ENCODE data around the gene KCNK4. TPM values are rescaled to one million over a fixed set of nuclear protein-coding genes. Genes with fewer than 3 reads are reported as not detected.

Gene KCNK4
- total RNA-seq, 2 experiments from 2014 or later = not detected

- no peaks in the 10 kb centered on the region for H3K9me3 Mint-ChIP-seq (ENCODE audit: low read depth)
- peak; percentile 54 for ATAC-seq
- ChIA-PET POLR2A (interaction anchor here (0.9 to 3.0 kb wide), 3 partner anchors 25 to 71 kb away, joined by 3 to 9 read pairs (median 5); partner anchors contain the start of genes PRDX5 and STIP1), CTCF (interaction anchor here (1.1 to 2.4 kb wide), 3 partner anchors 41 to 109 kb away, joined by 3 to 8 read pairs (median 7); partner anchors contain the start of gene FERMT3)
- H3K36me3 Mint-ChIP-seq (ENCODE audit: low read depth) = peaks cover 18% of the 10 kb centered on the region
- peak; percentile 89 for DNase-seq
- peaks cover 34% of the 10 kb centered on the region for H3K4me1 Mint-ChIP-seq
- H3K27ac Mint-ChIP-seq = peak within 1 kb of the TSS; percentile 92
- no peaks in the 10 kb centered on the region for H3K27me3 Mint-ChIP-seq
- H3K4me3 Mint-ChIP-seq = peak within 1 kb of the TSS; percentile 94
- intact Hi-C loops (cut with DNase I, micrococcal nuclease) = loop anchor here in 1 of 2 experiments (1.0 to 10.0 kb wide), 9 partner anchors 21 to 1642 kb away; partner anchors contain the start of genes BAD, ESRRA, MTA2 and NUDT22
These were observed 44.0 kb upstream of the KCNK4 start, which contains the start of gene PPP1R14B for GRCh38 chr11:64246871-64247728. PPP1R14B (minus strand) TSS chr11:64246943; CDS start chr11:64246673, 270 bp downstream.

DNA sequence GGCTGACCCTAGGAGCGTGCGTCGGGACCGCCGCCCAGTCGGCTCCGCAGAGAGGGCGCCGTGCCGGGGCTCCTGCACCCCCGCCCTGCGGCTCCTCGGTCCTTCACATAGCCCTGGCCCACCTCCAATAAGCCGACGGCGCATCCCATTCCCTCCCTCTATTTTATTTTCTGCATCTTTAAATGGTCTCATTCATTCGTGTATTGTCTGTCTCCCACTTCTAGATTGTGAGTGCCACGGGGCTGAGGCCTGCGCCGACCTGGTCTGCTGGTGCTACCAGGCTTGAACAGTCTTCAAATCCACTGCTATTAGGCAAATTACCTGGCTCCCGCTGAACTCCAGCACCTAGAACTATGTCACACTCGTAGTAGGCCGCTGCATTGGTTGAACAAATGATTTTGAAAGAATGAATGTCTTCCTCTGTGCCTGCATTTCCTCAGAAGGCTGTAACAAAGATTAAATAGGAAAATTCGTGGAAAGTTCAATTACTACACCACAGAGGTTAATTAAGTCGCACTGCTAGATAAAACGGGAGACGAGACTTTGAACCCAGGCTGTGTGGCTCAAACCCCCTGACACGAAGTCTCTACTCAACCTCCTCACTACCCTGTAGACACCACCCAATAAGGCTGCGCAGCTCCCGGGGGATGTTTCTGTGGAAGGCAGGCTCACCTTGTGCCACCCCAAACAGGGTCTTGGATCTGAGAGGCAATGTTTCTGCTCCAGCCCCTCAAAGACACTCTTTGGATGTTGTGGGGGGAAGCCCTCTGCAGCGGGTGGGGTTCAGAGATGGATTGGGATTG is 43.2 kb upstream of the KCNK4 start:
- H3K27me3 Mint-ChIP-seq = no peaks in the 10 kb centered on the region
- H3K4me3 Mint-ChIP-seq = peak overlapping the region; percentile 79
- peaks cover 29% of the 10 kb centered on the region for H3K4me1 Mint-ChIP-seq
- POLR2A ChIA-PET = no interaction called here
- no peak overlapping the region for H3K27ac Mint-ChIP-seq
- H3K36me3 Mint-ChIP-seq (ENCODE audit: low read depth) = peaks cover 18% of the 10 kb centered on the region
- intact Hi-C loops (cut with DNase I, micrococcal nuclease) = loop anchor here in 1 of 2 experiments (1.0 to 10.0 kb wide), 3 partner anchors 41 to 1643 kb away; partner anchors contain the start of genes MTA2, TM7SF2 and ZNHIT2
- CTCF ChIA-PET = interaction anchor here (0.8 to 3.0 kb wide), 3 partner anchors 20 to 56 kb away, joined by 3 to 20 read pairs (median 7); partner anchors contain the start of gene FERMT3
- DNase-seq (no peak), ATAC-seq (no peak)
- H3K9me3 Mint-ChIP-seq (ENCODE audit: low read depth) = no peaks in the 10 kb centered on the region

- no peaks in the 10 kb centered on the region for H3K27me3 Mint-ChIP-seq
- H3K4me3 Mint-ChIP-seq = no peak overlapping the region
- ChIA-PET POLR2A (no interaction called here), CTCF (interaction anchor here (0.6 to 3.0 kb wide), 5 partner anchors 20 to 56 kb away, joined by 3 to 20 read pairs (median 3); partner anchors contain the start of gene FERMT3)
- H3K27ac Mint-ChIP-seq = no peak overlapping the region
- peaks cover 13% of the 10 kb centered on the region for H3K36me3 Mint-ChIP-seq (ENCODE audit: low read depth)
- DNase-seq = no peak
- no peak for ATAC-seq
- H3K9me3 Mint-ChIP-seq (ENCODE audit: low read depth) = no peaks in the 10 kb centered on the region
- intact Hi-C loops (cut with DNase I, micrococcal nuclease) = loop anchor here in 1 of 2 experiments (10.0 kb wide), 2 partner anchors 866 to 1644 kb away; partner anchors contain the start of genes MTA2, TM7SF2 and ZNHIT2
- H3K4me1 Mint-ChIP-seq = peaks cover 22% of the 10 kb centered on the region
These were observed 42.5 kb upstream of the KCNK4 start for GRCh38 chr11:64248578-64248977.

DNA sequence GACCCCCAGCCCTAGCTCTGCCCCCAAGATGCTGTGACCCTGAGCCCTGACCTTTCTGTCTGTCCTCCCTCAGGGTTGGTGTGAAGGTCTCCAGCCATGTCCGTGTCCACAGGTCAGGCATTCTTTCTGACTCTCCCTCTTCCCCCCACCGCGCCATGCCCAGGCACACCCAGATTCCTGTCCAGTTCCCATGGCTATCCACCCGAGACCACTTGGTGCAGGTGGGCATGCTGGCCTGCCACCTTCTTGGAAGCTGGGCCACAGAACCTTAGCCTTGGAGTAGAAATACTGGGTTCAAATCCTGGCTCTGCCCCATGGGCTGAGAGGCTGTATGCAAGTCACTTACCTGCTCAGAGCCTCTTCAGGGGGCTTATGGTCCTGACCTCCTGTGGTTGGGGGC is 42.1 kb upstream of the KCNK4 start:
- H3K4me1 Mint-ChIP-seq = peaks cover 18% of the 10 kb centered on the region
- peaks cover 8% of the 10 kb centered on the region for H3K36me3 Mint-ChIP-seq (ENCODE audit: low read depth)
- H3K27me3 Mint-ChIP-seq = no peaks in the 10 kb centered on the region
- H3K27ac Mint-ChIP-seq = no peak overlapping the region
- no peak for DNase-seq
- ChIA-PET CTCF (interaction anchor here (0.6 to 3.2 kb wide), 7 partner anchors 7 to 56 kb away, joined by 3 to 20 read pairs (median 7); partner anchors contain the start of genes ESRRA, FERMT3 and FKBP2), POLR2A (no interaction called here)
- ATAC-seq = no peak
- no peak overlapping the region for H3K4me3 Mint-ChIP-seq
- no peaks in the 10 kb centered on the region for H3K9me3 Mint-ChIP-seq (ENCODE audit: low read depth)
- intact Hi-C loops (cut with DNase I, micrococcal nuclease) = loop anchor here in 1 of 2 experiments (10.0 kb wide), 2 partner anchors 866 to 1644 kb away; partner anchors contain the start of genes MTA2, TM7SF2 and ZNHIT2

- DNase-seq (no peak), ATAC-seq (no peak)
- ChIA-PET POLR2A (no interaction called here), CTCF (interaction anchor here (0.5 to 3.2 kb wide), 16 partner anchors 8 to 1461 kb away, joined by 3 to 20 read pairs (median 4); partner anchors contain the start of genes CATSPERZ, ESRRA, FERMT3 and FKBP2)
- intact Hi-C loops (cut with DNase I, micrococcal nuclease) = loop anchor here (1.0 to 10.0 kb wide), 3 partner anchors 45 to 1645 kb away; partner anchors contain the start of genes MTA2 (in 1 of the 2), TM7SF2 (in 1 of the 2) and ZNHIT2 (in 1 of the 2)
- Mint-ChIP-seq H3K27me3 (no peaks in the 10 kb centered on the region), H3K27ac (no peak overlapping the region), H3K36me3 (ENCODE audit: low read depth) (peaks cover 5% of the 10 kb centered on the region), H3K4me3 (no peak overlapping the region), H3K9me3 (ENCODE audit: low read depth) (no peaks in the 10 kb centered on the region), H3K4me1 (peaks cover 15% of the 10 kb centered on the region)
These were observed 41.3 kb upstream of the KCNK4 start for GRCh38 chr11:64249563-64250414.

- H3K36me3 Mint-ChIP-seq (ENCODE audit: low read depth) = peaks cover 5% of the 10 kb centered on the region
- H3K27ac Mint-ChIP-seq = no peak overlapping the region
- no peaks in the 10 kb centered on the region for H3K9me3 Mint-ChIP-seq (ENCODE audit: low read depth)
- POLR2A ChIA-PET = no interaction called here
- no peaks in the 10 kb centered on the region for H3K27me3 Mint-ChIP-seq
- H3K4me1 Mint-ChIP-seq = peaks cover 15% of the 10 kb centered on the region
- CTCF ChIA-PET = interaction anchor here (0.5 to 3.2 kb wide), 16 partner anchors 9 to 443 kb away, joined by 3 to 20 read pairs (median 4); partner anchors contain the start of genes CATSPERZ, ESRRA, FERMT3 and FKBP2
- no peak for DNase-seq
- no peak for ATAC-seq
- intact Hi-C loops (cut with DNase I, micrococcal nuclease) = loop anchor here (1.0 kb wide), 4 partner anchors 19 to 54 kb away; partner anchors contain the start of gene GPR137 (in 1 of the 2)
- H3K4me3 Mint-ChIP-seq = peak overlapping the region; percentile 71
These were observed 40.6 kb upstream of the KCNK4 start for GRCh38 chr11:64250415-64251015.

DNA sequence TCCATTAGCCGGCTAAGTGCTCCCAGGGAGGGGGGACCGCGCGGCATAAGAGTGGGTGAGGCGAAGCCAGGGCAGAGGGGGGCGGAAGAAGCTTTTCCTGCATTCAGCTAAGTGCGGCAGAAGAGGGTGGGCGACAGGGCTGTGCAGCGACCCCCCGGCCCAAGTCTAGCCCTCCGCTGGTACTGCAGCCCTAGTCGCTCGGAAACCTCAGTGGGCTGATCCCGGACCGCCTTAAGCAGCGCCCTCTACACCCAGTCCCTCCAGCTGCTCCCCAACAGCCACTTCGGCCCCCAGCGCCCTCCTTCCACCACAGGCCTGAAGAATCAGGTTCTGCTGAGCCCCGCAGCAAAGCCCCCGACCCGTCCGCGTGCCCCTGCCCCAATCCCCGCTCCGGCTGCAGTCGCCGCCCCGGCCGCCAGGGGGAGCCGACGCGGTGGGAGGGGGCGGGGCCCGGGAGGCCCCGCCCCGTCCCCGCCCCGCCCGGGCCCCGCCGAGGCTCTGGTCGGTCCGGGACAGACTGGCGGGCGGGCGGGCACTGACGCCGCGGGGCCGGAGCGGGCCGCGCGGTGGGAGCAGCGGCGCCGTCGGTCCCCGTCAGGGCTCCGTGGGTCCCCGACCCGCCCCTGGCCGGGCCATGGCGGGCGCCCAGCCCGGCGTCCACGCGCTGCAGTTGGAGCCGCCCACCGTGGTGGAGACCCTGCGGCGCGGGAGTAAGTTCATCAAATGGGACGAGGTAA is 39.9 kb upstream of the KCNK4 start, which contains the start of gene PLCB3:
TSS of gene PLCB3 (plus strand) at position 515 of the 737 bp plus-strand sequence. CDS start at position 635, 120 bp downstream.
- H3K4me3 Mint-ChIP-seq = peak within 1 kb of the TSS; percentile 84
- ATAC-seq = peak; percentile 62
- intact Hi-C loops (cut with DNase I, micrococcal nuclease) = loop anchor here (1.0 kb wide), 3 partner anchors 18 to 53 kb away; partner anchors contain the start of gene GPR137 (in 1 of the 2)
- ChIA-PET CTCF (interaction anchor here (0.6 to 3.2 kb wide), 15 partner anchors 10 to 1423 kb away, joined by 3 to 20 read pairs (median 5); partner anchors contain the start of genes ESRRA and FKBP2), POLR2A (no interaction called here)
- H3K36me3 Mint-ChIP-seq (ENCODE audit: low read depth) = no peaks in the 10 kb centered on the region
- peaks cover 15% of the 10 kb centered on the region for H3K4me1 Mint-ChIP-seq
- H3K27ac Mint-ChIP-seq = no peak within 1 kb of the TSS
- no peaks in the 10 kb centered on the region for H3K9me3 Mint-ChIP-seq (ENCODE audit: low read depth)
- H3K27me3 Mint-ChIP-seq = no peaks in the 10 kb centered on the region
- DNase-seq = peak; percentile 78

DNA sequence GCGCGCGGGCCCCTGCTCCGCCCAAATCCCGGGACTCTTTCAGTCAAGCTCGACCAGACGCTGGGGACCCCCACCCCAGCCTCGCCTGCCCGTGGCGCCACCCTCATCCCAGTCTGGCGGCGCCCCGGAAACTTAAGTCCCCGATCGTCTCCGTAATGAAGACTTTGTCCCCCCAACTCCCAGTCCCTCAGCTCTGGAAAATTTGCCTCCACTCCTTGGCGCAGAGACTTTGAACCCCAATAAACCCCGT is 39.4 kb upstream of the KCNK4 start:
- peak overlapping the region; percentile 84 for H3K4me3 Mint-ChIP-seq
- ATAC-seq (no peak), DNase-seq (no peak)
- intact Hi-C loops (cut with DNase I, micrococcal nuclease) = loop anchor here (1.0 kb wide), 3 partner anchors 18 to 53 kb away; partner anchors contain the start of gene GPR137 (in 1 of the 2)
- no peaks in the 10 kb centered on the region for H3K9me3 Mint-ChIP-seq (ENCODE audit: low read depth)
- H3K36me3 Mint-ChIP-seq (ENCODE audit: low read depth) = no peaks in the 10 kb centered on the region
- H3K27me3 Mint-ChIP-seq = no peaks in the 10 kb centered on the region
- H3K4me1 Mint-ChIP-seq = peaks cover 15% of the 10 kb centered on the region
- no peak overlapping the region for H3K27ac Mint-ChIP-seq
- POLR2A ChIA-PET = interaction anchor here (0.6 kb wide), 1 partner anchor 66 kb away, joined by 3 read pairs; the partner anchor contains the start of genes PRDX5 and TRMT112
- CTCF ChIA-PET = interaction anchor here (0.6 to 3.2 kb wide), 11 partner anchors 10 to 1424 kb away, joined by 3 to 16 read pairs (median 5); partner anchors contain the start of genes ESRRA and FKBP2
